Measurements from ENCODE around the gene PCNA.
A peak's percentile ranks its signal among the peaks of the same experiment; 100 is the strongest.

PCNA gene

GRCh38 chr20:5120185-5120476, 373 bp upstream of the PCNA start:
- Histone ChIP-seq H3K4me3 (peak overlapping the region; percentile 75 to 97 (median 90)), H3K9me3 (replicated peaks in 1 of 11) (no peaks in the 10 kb centered on the region), H4K20me1 (peaks cover 15 to 46% (median 44%) of the 10 kb centered on the region in 11 experiments; a peak in 21 of 22 replicates), H3K27me3 (no peaks in the 10 kb centered on the region), H3K9ac (peak overlapping the region; percentile 69 to 95 (median 92); a peak in 21 of 22 replicates), H3K4me2 (peak overlapping the region; percentile 65 to 95 (median 74)), H3K36me3 (peaks cover 26 to 38% (median 36%) of the 10 kb centered on the region in 11 experiments), H3K4me1 (peaks cover 27 to 48% (median 41%) of the 10 kb centered on the region in 10 experiments), H3K27ac (peak overlapping the region; percentile 4 to 95 (median 91); a peak in 21 of 22 replicates)
- no peak for TF ChIP-seq Cebpa-rat (IDR thresholded peaks at IDR 0.05)

- Histone ChIP-seq H3K9me3 (replicated peaks in 1 of 11) (no peaks in the 10 kb centered on the region), H3K4me1 (peaks cover 27 to 54% (median 43%) of the 10 kb centered on the region in 10 experiments), H3K27me3 (no peaks in the 10 kb centered on the region), H3K9ac (peak overlapping the region; percentile 69 to 95 (median 92)), H3K4me3 (peak overlapping the region; percentile 75 to 97 (median 90)), H3K27ac (peak overlapping the region in 10 of 11 experiments; percentile 37 to 95 (median 92); a peak in 19 of 22 replicates), H3K36me3 (peaks cover 36 to 48% (median 46%) of the 10 kb centered on the region in 11 experiments), H3K4me2 (peak overlapping the region; percentile 86 to 97 (median 94)), H4K20me1 (peaks cover 15 to 56% (median 44%) of the 10 kb centered on the region in 11 experiments; a peak in 21 of 22 replicates)
- no peak for TF ChIP-seq Cebpa-rat (IDR thresholded peaks at IDR 0.05)
Measured at GRCh38 chr20:5119143-5119434, 669 bp downstream of the PCNA start.

GRCh38 chr20:5118220-5119142, 1.3 kb downstream of the PCNA start:
- peaks cover 37 to 54% (median 50%) of the 10 kb centered on the region in 11 experiments for H3K36me3 ChIP-seq
- H3K27ac ChIP-seq: peak overlapping the region in 10 of 11 experiments; percentile 37 to 95 (median 92); a peak in 19 of 22 replicates
- H3K27me3 ChIP-seq: no peaks in the 10 kb centered on the region
- H3K9ac ChIP-seq: peak overlapping the region; percentile 69 to 95 (median 92)
- peaks cover 31 to 60% (median 48%) of the 10 kb centered on the region in 10 experiments for H3K4me1 ChIP-seq
- H3K4me2 ChIP-seq: peak overlapping the region; percentile 86 to 97 (median 94)
- peak overlapping the region; percentile 75 to 97 (median 90) for H3K4me3 ChIP-seq
- TF ChIP-seq Cebpa-rat (IDR thresholded peaks at IDR 0.05): no peak
- peaks cover 15 to 58% (median 44%) of the 10 kb centered on the region in 11 experiments; a peak in 21 of 22 replicates for H4K20me1 ChIP-seq
- no peaks in the 10 kb centered on the region for H3K9me3 ChIP-seq (replicated peaks in 1 of 11)

GRCh38 chr20:5116875-5117274, 2.9 kb downstream of the PCNA start:
- H3K9ac ChIP-seq: peak overlapping the region in 9 of 11 experiments; percentile 84 to 95 (median 92); a peak in 18 of 22 replicates

GRCh38 chr20:5114403-5114802, 5.4 kb downstream of the PCNA start:
- H3K9me3 ChIP-seq (replicated peaks in 1 of 11): no peaks in the 10 kb centered on the region
- H3K27ac ChIP-seq: no peak overlapping the region
- no peak for TF ChIP-seq Cebpa-rat (IDR thresholded peaks at IDR 0.05)
- peak overlapping the region in 7 of 11 experiments; percentile 85 to 96 (median 93); a peak in 10 of 22 replicates for H3K4me2 ChIP-seq
- H3K36me3 ChIP-seq: peaks cover 54 to 74% (median 68%) of the 10 kb centered on the region in 11 experiments
- peak overlapping the region in 5 of 11 experiments; percentile 32 to 92 (median 88); a peak in 7 of 22 replicates for H3K9ac ChIP-seq
- no peaks in the 10 kb centered on the region for H3K27me3 ChIP-seq
- H3K4me3 ChIP-seq: no peak overlapping the region; a peak in 1 of 20 replicates
- H3K4me1 ChIP-seq: peaks cover 33 to 59% (median 48%) of the 10 kb centered on the region in 10 experiments
- peaks cover 12 to 55% (median 43%) of the 10 kb centered on the region in 11 experiments; a peak in 21 of 22 replicates for H4K20me1 ChIP-seq

More at GRCh38 chr20:5116875-5117274, 2.9 kb downstream of the PCNA start:
- Histone ChIP-seq H4K20me1 (peaks cover 15 to 58% (median 44%) of the 10 kb centered on the region in 11 experiments; a peak in 21 of 22 replicates), H3K4me2 (peak overlapping the region in 10 of 11 experiments; percentile 4 to 96 (median 93); a peak in 20 of 22 replicates), H3K27me3 (no peaks in the 10 kb centered on the region), H3K27ac (peak overlapping the region in 3 of 11 experiments; percentile 1 to 15 (median 10); a peak in 1 of 22 replicates), H3K4me3 (peak overlapping the region in 7 of 10 experiments; percentile 85 to 97 (median 91); a peak in 12 of 20 replicates), H3K4me1 (peaks cover 34 to 64% (median 51%) of the 10 kb centered on the region in 10 experiments), H3K9me3 (replicated peaks in 1 of 11) (no peaks in the 10 kb centered on the region), H3K36me3 (peaks cover 37 to 54% (median 50%) of the 10 kb centered on the region in 11 experiments)
- TF ChIP-seq Cebpa-rat (IDR thresholded peaks at IDR 0.05): no peak

- Histone ChIP-seq H3K27me3 (no peaks in the 10 kb centered on the region), H3K4me1 (peaks cover 39 to 66% (median 48%) of the 10 kb centered on the region in 10 experiments), H3K27ac (peak overlapping the region; percentile 83 to 93 (median 87)), H4K20me1 (peaks cover 5 to 47% (median 35%) of the 10 kb centered on the region in 11 experiments; a peak in 20 of 22 replicates), H3K4me2 (peak overlapping the region; percentile 85 to 96 (median 93)), H3K36me3 (peaks cover 61 to 79% (median 75%) of the 10 kb centered on the region in 11 experiments), H3K9me3 (replicated peaks in 1 of 11) (no peaks in the 10 kb centered on the region), H3K9ac (peak overlapping the region; percentile 83 to 96 (median 90)), H3K4me3 (peak overlapping the region; percentile 71 to 92 (median 80))
- no peak for TF ChIP-seq Cebpa-rat (IDR thresholded peaks at IDR 0.05)
Measured at GRCh38 chr20:5113615-5113986, 6.2 kb downstream of the PCNA start.

- Histone ChIP-seq H3K4me2 (0 out of 22 replicates have a peak overlapping the region, but pooled peaks of 1 of the 11 experiments have one; percentile 13), H3K27ac (no peak overlapping the region), H3K4me1 (peaks cover 15 to 37% (median 20%) of the 10 kb centered on the region in 10 experiments), H3K4me3 (no peak overlapping the region), H3K27me3 (no peaks in the 10 kb centered on the region), H3K9ac (no peak overlapping the region), H4K20me1 (peaks cover 0 to 4% (median 0%) of the 10 kb centered on the region in 11 experiments; a peak in 3 of 22 replicates), H3K36me3 (peaks cover 67 to 79% (median 75%) of the 10 kb centered on the region in 11 experiments), H3K9me3 (replicated peaks in 1 of 11) (no peaks in the 10 kb centered on the region)
- no peak for TF ChIP-seq Cebpa-rat (IDR thresholded peaks at IDR 0.05)
Measured at GRCh38 chr20:5109276-5109675, 10.5 kb downstream of the PCNA start.

- no peak overlapping the region for H3K4me3 ChIP-seq
- no peak for TF ChIP-seq Cebpa-rat (IDR thresholded peaks at IDR 0.05)
- H3K27me3 ChIP-seq: no peaks in the 10 kb centered on the region
- no peak overlapping the region for H3K27ac ChIP-seq
- H3K9ac ChIP-seq: no peak overlapping the region
- H3K4me2 ChIP-seq: no peak overlapping the region
- H3K9me3 ChIP-seq (replicated peaks in 1 of 11): no peaks in the 10 kb centered on the region
- peaks cover 92 to 100% (median 96%) of the 10 kb centered on the region in 11 experiments for H3K36me3 ChIP-seq
- H3K4me1 ChIP-seq: peaks cover 0 to 42% (median 0%) of the 10 kb centered on the region in 10 experiments; a peak in 6 of 20 replicates
- peaks cover 0 to 7% (median 0%) of the 10 kb centered on the region in 11 experiments; a peak in 3 of 22 replicates for H4K20me1 ChIP-seq
Measured at GRCh38 chr20:5104479-5104878, 15.3 kb downstream of the PCNA start.

Data from BLaER1 treated with 17β-estradiol and CSF1 and Interleukin-3, amounts not matched to agents 10 nM and 100 nM (cell line).